GM23338 (cell line): ENCODE data around the gene MT4.

Source experiments
- CTCF ChIP-seq, 2 experiments: fragments of 200-600 bp in 1 of 2; sonication (generic) in 1 of 2; conservative IDR thresholded peaks; 2 replicates each; pipeline versions ENCODE4 v1.5.1 to v1.6.1; 2016 to 2017; ENCODE audit warnings: antibody characterized with exemption in 2 of 2, low read depth in 2 of 2, mild to moderate bottlenecking in 2 of 2, moderate library complexity in 1 of 2
- EZH2 ChIP-seq: fragments of 200-600 bp; sonication (generic); IDR thresholded peaks from one replicate; pipeline ENCODE4 v1.8.0; 2017; ENCODE audit warnings: antibody characterized with exemption, mild to moderate bottlenecking, low read depth; ENCODE audit not compliant: unreplicated experiment
- EZH2phosphoT487 ChIP-seq: fragments of 200-600 bp; sonication (generic); IDR thresholded peaks from one replicate; pipeline ENCODE4 v1.8.1; 2018; ENCODE audit warnings: antibody characterized with exemption; ENCODE audit not compliant: unreplicated experiment
- JUNB ChIP-seq: IDR thresholded peaks from one replicate; pipeline ENCODE4 v1.6.1; 2016; ENCODE audit warnings: antibody characterized with exemption; ENCODE audit not compliant: unreplicated experiment
- REST ChIP-seq: IDR thresholded peaks from one replicate; pipeline ENCODE4 v1.6.1; 2018; ENCODE audit warnings: antibody characterized with exemption; ENCODE audit not compliant: unreplicated experiment

- no peak for TF ChIP-seq EZH2
- no peak for TF ChIP-seq CTCF (conservative IDR thresholded peaks at IDR 0.05; ENCODE audit: low read depth in 2 of 2)
- TF ChIP-seq REST: no peak
- TF ChIP-seq JUNB: no peak
- no peak for TF ChIP-seq EZH2phosphoT487
These were observed 53.3 kb downstream of the MT4 start for GRCh38 chr16:56618138-56618537.
